SIG-M5 treated with dmso at 0.1 percent for 504 hours (cell line): ENCODE results near the gene ZP4.
A peak's percentile ranks its signal among the peaks of the same experiment; 100 is the strongest.

Source experiments
- DNase-seq: peaks from one replicate; lab custom pipeline; 2025; ENCODE audit not compliant: unreplicated experiment; lab: John Stamatoyannopoulos, UW

ZP4 gene, protein sequence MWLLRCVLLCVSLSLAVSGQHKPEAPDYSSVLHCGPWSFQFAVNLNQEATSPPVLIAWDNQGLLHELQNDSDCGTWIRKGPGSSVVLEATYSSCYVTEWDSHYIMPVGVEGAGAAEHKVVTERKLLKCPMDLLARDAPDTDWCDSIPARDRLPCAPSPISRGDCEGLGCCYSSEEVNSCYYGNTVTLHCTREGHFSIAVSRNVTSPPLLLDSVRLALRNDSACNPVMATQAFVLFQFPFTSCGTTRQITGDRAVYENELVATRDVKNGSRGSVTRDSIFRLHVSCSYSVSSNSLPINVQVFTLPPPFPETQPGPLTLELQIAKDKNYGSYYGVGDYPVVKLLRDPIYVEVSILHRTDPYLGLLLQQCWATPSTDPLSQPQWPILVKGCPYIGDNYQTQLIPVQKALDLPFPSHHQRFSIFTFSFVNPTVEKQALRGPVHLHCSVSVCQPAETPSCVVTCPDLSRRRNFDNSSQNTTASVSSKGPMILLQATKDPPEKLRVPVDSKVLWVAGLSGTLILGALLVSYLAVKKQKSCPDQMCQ

DNA sequence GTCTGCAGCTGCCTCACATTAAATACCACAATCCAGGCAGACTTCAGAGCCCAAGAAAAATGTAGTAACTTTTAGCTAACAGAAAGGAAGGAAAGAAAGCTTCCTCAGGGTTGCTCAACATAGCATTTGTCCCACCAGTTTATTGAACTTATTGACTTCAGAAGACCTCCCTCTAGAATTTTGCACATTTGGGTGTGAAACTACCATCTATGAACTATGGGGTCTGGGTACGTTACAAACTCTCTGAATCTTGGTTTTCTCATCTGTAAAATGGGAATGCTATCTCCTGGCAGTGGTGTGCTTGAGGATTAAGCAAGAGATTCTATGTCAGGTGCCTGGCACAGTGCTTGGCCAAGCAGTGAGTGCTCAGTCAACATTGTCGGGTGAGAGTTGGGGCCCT lies at the start of gene ZP4:
Gene ZP4, minus strand, starts transcription at position 101 of the 400 bp plus-strand sequence. CDS start 287 bp downstream, outside the sequence.
- no peak for DNase-seq

DNA sequence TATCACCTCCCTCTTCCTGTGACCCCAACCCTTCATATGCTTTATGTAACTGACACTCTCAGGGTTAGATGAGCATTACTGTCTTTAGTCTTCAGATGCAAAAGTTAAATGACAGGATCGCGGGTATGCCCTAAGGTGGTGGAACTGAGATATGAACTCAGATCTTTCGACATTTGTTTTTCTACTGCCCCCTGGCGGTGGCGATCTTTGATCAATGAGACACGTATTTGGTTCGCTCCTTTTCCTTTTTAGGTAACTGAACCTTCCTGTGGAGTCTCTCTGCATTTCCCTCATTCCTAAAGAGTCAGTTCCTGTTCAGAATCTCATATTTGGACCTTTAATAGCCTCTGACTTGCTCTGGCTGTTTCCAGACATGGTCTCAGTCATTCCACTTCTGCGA lies 47.8 kb upstream of the ZP4 start:
- DNase-seq = no peak

DNA sequence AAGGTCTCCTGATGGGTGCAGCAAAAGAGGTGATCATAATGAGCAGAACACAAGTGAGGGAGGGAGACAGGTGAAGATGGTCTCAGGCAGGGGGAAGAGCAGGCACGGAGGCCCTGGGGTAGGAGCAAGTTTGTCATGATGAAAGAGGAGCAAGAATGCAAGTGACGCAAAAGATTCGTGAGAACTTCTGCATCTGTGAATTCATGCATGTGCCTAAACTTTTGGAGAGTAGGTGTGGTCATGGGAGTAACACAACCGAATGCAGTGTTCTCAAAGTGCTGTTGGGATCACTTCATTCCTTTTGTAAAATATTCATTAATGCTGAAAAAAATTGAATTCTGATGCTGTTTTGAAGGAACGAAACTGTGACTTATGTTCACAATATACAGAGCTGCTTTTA lies 47.3 kb upstream of the ZP4 start:
- no peak for DNase-seq

DNA sequence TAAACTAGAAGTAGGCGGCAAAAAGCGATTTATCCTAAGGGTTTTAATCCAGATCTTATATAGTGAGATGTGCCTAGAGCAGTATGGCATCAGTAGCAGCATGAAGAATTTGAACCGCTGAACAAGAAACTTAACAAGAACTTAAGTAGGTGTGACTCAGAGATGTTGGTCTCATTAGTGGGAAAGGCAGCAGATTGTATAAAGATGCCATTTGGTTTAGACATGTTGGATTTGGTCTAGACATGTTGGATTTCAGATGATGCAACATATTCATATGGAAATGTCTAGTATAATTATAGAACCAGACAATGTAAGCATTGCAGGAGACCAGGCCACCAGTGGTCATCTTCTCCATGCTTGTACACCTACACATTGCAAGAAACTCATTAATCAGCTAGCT lies 42.1 kb upstream of the ZP4 start:
- DNase-seq = no peak

DNA sequence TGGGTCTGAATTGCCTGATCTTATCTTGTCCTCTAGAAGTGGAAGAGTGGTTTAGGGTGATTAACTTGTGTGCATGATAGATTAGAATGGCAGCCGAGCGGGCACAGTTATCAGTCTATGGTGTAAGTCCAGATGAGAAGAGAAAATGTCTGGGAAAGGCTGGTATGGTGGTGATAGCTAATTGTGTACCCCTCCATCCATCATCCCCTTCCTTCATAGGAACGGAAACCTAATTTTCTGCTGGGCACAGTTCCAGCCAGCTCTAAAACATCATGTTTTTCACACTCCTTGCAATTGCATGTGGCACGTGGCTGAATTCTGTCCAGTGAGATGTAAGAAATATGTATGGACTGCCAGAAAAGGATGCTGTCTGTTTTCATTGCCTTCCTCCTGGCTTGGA lies 40.9 kb upstream of the ZP4 start:
- DNase-seq = no peak

DNA sequence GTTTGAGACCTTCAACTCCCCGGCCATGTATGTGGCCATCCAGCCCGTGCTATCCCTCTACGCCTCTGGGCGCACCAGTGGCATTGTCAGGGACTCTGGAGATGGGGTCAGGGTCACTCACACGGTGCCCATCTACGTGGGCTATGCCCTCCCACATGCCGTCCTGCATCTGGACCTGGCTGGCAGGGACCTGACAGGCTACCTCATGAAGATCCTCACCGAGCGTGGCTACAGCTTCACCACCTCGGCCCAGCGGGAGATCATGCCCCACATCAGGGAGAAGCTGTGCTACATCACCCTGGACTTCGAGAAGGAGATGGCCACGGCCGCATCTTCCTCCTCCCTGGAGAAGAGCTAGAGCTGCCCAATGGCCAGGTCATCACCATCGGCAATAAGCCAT lies 36.5 kb upstream of the ZP4 start:
- DNase-seq = no peak

DNA sequence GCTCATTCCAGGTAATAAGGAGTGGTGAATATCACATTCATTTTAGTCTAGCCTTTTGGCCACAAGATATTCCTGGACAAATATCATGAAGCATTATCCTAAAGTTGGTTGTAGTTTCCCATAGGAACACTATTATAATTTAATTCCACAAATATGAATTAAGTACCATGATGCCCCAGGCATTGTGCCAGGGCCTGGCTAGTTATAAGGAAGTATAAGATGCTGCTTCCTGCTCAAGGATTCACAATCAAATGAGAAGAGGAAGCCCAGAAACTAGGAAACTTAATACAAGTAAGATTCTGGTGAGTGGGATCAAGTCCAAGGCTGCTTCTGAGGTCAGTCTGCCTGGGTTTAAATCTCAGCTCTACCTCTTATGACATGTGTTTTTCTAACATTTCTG lies 30.6 kb upstream of the ZP4 start:
- DNase-seq = no peak

DNA sequence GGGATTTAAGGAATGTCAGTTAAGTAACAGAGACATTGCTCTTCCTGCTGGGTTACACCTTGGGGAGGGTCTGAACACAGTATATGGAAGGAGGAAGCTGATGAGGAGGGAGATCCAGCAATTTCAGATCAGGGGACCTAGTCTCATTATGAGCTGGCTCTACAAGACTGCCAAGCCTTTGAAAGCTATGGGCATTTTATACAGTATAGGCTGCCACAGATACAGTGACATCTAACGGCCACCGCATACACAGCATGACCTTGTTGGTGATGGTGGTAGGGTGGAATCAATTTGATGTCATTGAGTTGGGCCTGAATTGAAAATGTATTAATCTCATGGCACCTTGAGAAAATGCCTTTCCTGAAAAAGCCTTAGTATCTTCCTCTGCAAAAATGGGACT lies 22.6 kb upstream of the ZP4 start:
- DNase-seq = no peak

DNA sequence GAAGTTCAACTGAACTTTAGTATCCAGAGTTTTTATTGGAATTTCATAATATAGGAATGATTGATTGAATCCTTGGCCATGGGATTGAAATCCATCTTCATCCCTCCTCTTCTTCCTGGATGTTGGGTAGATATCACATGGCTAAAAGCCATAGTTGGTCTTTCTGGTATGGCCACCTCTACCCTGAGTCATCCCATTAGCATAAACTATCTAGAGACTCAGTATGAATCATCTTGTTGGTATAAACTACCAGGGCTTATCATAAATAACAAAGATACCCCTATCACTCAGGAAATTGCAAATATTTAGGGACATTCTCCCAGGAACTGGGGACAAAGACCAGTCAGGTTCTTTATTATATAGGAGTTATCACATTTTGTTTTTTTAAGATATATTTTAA lies 21.2 kb upstream of the ZP4 start:
- no peak for DNase-seq

DNA sequence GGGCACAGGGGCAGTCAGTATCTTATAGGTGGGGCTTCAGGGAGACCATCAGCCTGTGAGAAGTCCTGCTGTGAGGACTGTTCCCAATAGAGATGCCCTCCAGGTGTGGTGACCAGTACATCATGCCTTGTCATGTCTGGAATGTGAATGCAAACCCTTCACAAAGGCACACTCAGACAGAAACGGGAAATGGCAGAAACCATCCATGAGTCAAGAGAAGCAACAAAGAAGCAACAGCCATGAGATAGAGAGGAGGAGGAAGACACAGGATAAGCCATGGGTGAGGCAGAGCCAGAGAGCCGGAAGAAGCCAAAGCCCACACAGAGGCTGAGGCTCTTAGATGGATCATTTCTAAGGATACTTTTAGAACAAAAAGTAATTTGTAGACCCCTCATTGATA lies 20.1 kb upstream of the ZP4 start:
- DNase-seq = no peak

DNA sequence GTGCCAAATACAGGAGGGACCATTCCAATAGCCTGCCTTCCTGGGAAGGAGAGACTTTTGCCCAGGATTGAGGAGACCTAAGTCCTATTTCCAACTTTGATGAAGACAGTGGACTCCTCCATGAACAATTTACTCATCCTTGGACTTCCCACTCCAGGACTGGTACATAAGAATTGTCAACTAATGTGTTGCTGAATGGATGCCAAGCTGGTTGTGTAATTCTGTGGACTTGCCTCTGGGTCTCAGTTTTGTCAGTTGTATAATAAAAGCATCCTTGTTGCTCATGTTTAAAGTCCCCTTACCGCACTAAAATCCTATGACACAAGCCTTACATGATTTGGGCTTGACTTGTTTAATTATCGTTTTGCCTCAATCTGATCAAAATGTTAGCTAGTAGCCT lies 13.2 kb upstream of the ZP4 start:
- no peak for DNase-seq

DNA sequence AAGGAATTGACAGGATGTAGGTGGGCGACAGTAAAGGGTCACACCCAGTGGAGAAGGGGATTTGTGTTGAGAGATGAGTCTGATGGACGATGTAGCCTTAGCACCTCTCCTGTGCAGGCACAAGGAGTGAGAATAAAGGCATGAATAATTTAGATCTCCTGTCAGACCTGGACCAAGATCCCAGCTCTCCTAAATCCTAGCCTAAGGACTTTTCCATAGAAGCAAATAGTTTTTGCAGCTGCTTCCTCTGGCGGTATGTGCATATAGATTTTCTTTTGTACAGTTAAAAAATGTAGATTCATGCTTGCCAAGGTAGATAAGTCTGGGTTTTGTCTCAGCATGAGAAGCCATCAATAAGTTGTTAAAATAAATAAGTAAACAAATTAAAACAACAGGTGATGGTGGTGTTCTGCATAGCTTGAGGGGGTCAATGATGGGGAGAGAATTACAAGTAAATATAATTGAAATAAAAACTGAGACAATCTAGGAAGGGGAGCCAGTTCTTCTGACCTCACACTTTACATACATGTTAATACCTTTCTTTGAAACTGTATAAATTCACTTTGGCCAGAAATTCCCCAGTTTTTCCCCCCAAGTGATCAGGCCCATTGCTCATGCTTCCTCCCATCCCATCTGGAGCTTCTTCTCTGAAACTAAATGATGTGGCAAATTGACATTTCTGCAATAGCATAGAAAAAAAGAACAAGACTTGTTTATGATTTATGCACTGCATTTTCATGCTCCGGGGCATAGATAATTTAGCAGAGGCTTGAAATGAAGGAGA lies 12.4 kb upstream of the ZP4 start:
- no peak for DNase-seq

DNA sequence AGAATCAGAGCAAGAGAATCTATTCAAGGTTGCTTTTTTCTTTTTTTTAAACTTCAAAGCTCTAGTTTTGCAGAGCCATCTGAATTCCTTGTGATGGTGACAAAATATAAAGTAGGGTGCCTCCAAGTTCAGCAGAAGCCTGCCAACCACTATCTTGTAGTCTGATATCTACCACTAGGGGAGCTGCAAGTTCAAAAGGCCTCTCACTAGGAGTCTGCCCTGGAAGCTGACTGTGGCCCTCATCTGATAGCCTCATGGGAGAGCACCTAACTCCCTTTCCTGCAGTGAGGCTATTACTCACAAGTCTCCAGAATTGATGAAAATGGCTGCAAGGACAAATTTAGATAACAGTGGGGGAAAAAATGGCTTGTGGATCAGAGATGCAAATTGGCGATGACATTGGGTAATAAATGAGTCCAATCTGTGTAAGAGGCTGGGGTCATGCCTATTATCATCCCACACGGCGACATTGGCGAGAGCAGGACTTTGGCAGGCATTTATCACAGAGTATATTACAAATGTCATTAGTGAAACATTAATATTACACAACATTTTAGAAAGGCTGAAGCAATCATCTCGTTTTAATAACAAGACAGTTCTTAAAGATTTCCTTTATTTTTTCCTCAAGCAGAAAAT lies 10.7 kb upstream of the ZP4 start:
- peak; percentile 20 for DNase-seq

DNA sequence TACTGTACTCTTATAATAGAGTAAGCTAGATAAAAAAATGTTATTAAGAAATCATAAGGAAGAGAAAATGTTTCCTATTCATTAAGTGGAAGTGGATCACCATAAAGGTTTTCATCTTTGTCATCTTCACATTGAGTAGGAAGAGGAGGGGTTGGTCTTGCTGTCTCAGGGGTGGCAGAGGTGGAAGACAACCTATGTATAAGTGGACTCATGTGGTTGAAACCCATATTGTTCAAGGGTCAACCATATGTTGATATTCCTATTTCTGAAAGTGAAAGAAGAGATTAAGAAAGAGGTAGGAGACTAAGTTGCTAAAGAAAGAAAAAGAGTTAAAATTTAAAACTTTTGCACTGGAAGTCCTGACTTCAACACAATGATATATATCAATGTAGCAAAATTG lies 4.9 kb upstream of the ZP4 start:
- no peak for DNase-seq

DNA sequence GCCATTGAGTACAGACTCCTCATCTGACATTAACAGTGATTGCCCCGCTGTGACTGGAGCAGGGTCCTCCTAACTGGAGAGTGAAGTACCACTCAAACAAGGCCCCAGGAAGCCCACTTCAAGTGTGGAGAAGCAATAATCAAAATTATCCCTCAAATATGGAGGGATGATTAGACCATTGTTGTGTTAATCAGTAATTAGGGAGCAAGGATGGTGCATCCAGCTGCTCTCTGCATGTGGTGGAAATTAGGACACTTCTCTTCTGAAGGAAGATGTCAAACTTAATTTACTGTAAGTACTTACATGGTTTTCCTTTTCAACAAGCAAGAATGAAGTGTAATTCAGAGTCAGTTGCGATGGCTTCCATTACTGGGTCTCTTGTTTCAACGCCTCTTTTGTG lies 3.4 kb upstream of the ZP4 start:
- no peak for DNase-seq

DNA sequence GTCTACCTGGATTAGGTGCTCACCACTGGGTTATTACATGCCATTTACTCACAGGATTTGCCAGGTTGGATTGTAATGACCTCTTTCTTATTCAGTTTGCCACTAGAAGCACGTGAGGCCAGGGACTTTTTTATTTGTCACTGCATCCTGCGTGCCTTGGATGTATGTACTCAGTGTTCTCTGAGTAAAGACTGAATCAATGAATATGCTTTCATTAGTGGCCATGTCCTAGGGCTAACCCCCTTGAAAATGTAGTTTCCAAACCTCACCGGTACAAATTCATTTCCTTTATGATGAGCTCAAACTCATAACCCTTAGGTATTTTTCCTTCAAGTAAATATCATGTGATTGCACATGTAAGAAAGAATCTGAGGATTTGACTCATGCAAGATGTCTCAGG lies 1.3 kb upstream of the ZP4 start:
- DNase-seq = no peak

DNA sequence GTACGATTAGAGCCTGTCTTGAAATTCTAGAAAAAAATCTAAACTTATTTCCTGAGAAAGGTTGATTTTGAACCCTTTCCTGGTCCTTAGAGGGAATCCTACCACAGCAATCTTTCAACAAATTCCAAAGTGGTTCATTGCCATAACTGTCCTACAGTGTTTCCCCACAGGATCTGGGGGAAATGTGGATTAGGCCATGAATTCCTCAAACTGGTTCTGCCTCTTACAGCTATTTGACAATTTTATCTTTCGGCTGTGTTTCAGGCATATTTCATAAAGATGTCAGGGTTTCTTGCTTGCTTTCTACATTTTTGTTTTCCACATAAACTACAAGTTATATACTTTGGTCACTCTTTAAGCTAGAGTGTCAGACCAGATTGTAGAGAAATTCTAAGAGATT lies 544 bp upstream of the ZP4 start:
- no peak for DNase-seq

DNA sequence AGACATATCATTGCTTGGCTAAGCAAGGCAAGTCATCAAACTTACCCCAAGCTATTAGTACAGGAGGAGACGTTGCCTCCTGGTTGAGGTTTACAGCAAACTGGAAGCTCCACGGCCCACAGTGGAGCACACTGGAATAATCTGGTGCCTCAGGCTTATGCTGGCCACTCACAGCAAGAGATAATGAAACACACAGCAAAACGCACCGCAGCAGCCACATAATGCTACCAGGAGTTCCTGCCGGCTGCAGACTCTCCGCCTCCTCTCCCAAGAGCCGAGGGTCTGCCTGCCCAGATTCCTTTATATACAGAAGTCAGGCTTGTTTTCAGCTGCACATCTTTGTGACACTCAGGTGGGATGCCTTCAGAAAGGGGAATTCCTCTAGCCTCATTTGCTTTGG lies 306 bp downstream of the ZP4 start:
- DNase-seq = no peak

DNA sequence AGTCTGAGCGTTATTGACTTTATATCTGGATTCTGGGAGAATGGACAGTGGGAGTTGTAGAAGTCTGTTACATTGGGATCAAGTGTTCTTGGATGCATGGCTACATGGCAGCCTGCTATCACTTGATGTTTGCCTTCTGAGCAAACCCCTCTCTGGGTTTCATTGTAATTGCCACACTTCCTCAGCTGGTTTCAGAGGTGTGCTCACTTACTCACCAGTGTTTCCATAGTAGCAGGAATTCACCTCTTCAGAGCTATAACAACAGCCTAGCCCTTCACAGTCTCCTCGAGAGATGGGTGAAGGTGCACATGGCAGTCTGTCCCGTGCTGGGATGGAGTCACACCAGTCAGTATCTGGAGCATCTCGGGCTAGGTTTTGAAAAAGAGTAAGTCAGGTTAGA lies 2.6 kb downstream of the ZP4 start:
- DNase-seq = no peak

DNA sequence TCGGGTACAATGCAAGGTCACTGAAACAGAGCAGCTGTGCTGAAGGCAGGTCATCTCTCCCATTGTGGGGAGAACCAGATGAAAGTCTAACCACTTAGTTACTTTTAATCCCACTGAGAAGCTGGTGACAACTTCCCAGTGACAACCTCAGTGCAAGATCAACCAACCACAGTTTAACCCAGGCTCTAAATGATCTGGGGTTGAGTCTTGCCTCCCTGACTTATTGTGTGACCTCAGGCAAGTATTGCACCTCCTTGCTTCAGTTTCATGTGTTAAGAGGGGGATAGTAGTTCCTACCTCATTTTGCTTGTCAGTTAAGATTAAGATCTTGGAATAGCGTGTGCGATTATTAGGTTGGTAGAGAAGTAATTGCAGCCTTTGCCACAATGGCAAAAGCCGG lies 3.2 kb downstream of the ZP4 start:
- no peak for DNase-seq

DNA sequence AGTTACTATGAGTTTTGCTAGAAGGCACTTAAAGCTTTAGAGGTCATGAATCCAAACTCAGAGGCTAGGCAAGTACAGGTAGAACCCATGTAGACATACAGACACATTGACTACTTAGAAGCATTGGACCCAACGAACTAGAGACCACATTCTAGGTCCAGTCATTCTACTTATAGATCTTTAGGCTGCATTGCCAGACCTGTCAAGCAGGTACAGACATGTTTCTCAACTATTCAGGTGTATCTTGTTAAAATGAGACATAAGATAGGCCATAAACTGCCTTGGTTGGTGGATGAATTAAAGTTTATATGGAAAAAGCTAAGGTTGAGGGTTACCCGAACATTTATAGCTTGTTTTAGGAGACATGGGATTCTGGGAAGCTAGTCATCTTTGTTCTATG lies 6.5 kb downstream of the ZP4 start:
- DNase-seq = no peak

DNA sequence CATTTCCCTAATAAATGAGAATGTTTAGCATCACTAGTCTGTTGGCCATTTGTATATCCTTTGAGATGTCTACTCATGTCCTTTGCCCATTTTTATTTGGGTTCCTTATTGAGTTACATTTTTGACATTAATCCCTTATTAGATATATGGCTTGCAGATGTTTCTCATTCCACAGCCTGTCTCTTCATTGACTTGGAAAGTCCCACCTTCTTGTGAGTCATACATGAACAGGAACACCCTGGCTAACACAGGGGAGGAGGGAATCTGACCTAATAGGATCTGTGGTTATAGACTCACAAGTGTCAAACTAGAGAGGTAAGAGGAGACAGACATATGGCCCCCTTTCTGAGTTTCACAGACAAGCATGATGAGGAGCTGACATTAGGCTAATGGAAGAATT lies 11.5 kb downstream of the ZP4 start:
- DNase-seq = no peak
